ENCODE measurements around the gene OR5L2. TPM values are rescaled to one million over a fixed set of nuclear protein-coding genes. Genes with fewer than 3 reads are reported as not detected.

Gene OR5L2
- total RNA-seq, 1 experiment from 2014 or later = not detected

DNA sequence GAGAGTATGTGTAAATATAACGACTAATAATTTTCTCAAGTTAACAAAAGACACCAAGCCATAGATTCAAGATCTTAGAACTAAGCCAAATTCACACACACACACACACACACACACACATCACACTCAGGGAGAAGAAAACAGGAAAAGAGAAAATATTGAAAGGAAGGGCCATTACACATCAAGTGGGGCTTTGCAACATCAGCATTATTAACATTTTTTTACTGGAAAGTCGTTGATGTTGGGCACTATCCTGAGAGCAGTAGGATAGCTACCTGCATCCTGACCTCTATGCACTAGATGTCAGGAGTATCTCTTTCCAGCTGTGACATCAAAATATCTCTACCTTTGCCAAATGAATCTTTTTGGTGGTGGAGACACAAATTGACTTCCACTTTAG, 20.4 kb downstream of the OR5L2 start:
- H3K23ac ChIP-seq (ENCODE audit: insufficient read length, low read depth, low read length) = no peak overlapping the region
- no peak overlapping the region for H2AFZ ChIP-seq (ENCODE audit: low read length)
- no peak for DNase-seq
- Mint-ChIP-seq H3K27ac (no peak overlapping the region), H3K4me1 (no peaks in the 10 kb centered on the region), H3K4me3 (no peak overlapping the region), H3K36me3 (ENCODE audit: insufficient read depth in 1 of 3, low read depth in 3 of 3) (peaks cover 2 to 18% (median 5%) of the 10 kb centered on the region in 3 experiments; a peak in 5 of 7 replicates), H3K27me3 (ENCODE audit: low read depth) (peaks cover 2% of the 10 kb centered on the region; the same call in 1 of the 2 replicates), H3K9me3 (peaks cover 73 to 81% of the 10 kb centered on the region in 2 experiments)
- no CpG with 5 or more reads among the region's 2 CpGs for WGBS (ENCODE audit: extremely low coverage, insufficient read length, low lambda C conversion rate)
- H3K14ac ChIP-seq (ENCODE audit: insufficient read depth, low read length) = no peak overlapping the region
- H3K9me3 ChIP-seq (ENCODE audit: control insufficient read depth, low read depth, low read length) = peaks cover 53% of the 10 kb centered on the region
- no peak overlapping the region for H2BK12ac ChIP-seq (ENCODE audit: insufficient read length, low read depth, low read length)
- no peak overlapping the region for H4K91ac ChIP-seq (ENCODE audit: insufficient read length, low read depth, low read length)
- no peak overlapping the region for H3K56ac ChIP-seq (ENCODE audit: insufficient read length, low read depth, low read length)
- H3K27me3 ChIP-seq (ENCODE audit: insufficient read depth, low read length) = no peaks in the 10 kb centered on the region
- no peaks in the 10 kb centered on the region for H3K23me2 ChIP-seq (ENCODE audit: insufficient read length, low read depth, low read length, poor library complexity, severe bottlenecking)
- H3K79me1 ChIP-seq (ENCODE audit: insufficient read depth, low read depth, low read length, poor library complexity, severe bottlenecking) = no peaks in the 10 kb centered on the region
- no peak overlapping the region for H3K27ac ChIP-seq (ENCODE audit: insufficient read length, low read depth, low read length)
- no peak overlapping the region for H3K4ac ChIP-seq (ENCODE audit: low read depth, low read length)
- H4K5ac ChIP-seq (ENCODE audit: insufficient read length, low read depth, low read length) = no peak overlapping the region
- H3K79me2 ChIP-seq (ENCODE audit: insufficient read depth, low read length) = no peaks in the 10 kb centered on the region
- no peak overlapping the region for H3T11ph ChIP-seq (ENCODE audit: low read length)
- H4K20me1 ChIP-seq (ENCODE audit: control insufficient read depth, insufficient read depth, insufficient read length) = no peaks in the 10 kb centered on the region
- H2BK15ac ChIP-seq (ENCODE audit: low read depth, low read length) = no peak overlapping the region
- H3K4me2 ChIP-seq (ENCODE audit: insufficient read depth, insufficient read length, low read length) = no peak overlapping the region
- H2BK20ac ChIP-seq (ENCODE audit: low read depth, low read length, poor library complexity, severe bottlenecking) = no peak overlapping the region
- TF ChIP-seq, protein P1, sequence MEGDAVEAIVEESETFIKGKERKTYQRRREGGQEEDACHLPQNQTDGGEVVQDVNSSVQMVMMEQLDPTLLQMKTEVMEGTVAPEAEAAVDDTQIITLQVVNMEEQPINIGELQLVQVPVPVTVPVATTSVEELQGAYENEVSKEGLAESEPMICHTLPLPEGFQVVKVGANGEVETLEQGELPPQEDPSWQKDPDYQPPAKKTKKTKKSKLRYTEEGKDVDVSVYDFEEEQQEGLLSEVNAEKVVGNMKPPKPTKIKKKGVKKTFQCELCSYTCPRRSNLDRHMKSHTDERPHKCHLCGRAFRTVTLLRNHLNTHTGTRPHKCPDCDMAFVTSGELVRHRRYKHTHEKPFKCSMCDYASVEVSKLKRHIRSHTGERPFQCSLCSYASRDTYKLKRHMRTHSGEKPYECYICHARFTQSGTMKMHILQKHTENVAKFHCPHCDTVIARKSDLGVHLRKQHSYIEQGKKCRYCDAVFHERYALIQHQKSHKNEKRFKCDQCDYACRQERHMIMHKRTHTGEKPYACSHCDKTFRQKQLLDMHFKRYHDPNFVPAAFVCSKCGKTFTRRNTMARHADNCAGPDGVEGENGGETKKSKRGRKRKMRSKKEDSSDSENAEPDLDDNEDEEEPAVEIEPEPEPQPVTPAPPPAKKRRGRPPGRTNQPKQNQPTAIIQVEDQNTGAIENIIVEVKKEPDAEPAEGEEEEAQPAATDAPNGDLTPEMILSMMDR (conservative IDR thresholded peaks at IDR 0.05) = no peak
- no peak overlapping the region for H2AK5ac ChIP-seq (ENCODE audit: insufficient read length, low read length)
- H3K4me1 ChIP-seq (ENCODE audit: insufficient read depth, low read length) = no peaks in the 10 kb centered on the region
- no peak overlapping the region for H2BK120ac ChIP-seq (ENCODE audit: low read depth, low read length, poor library complexity, severe bottlenecking)
- H4K8ac ChIP-seq (replicated peaks; ENCODE audit: insufficient read length, low read depth, low read length) = no peak overlapping the region
- no peak overlapping the region for H3K9ac ChIP-seq (ENCODE audit: extremely low read depth, insufficient read length, low read length)
- H2BK5ac ChIP-seq (ENCODE audit: insufficient read length, low read length) = no peak overlapping the region
- no peak overlapping the region for H3K18ac ChIP-seq (ENCODE audit: insufficient read length, low read depth, low read length)

All from H9 (cell line).